ENCODE data around the gene BARD1. TPM values are rescaled to one million over a fixed set of nuclear protein-coding genes. Genes with fewer than 3 reads are reported as not detected.

BARD1 gene
- total and polyA plus RNA-seq, 2 of the 8 experiments (the other 6 are each of a cell fraction or from before 2014, with no cell fraction given) = 11.1 to 29.8 TPM

- TF ChIP-seq FOSL1 (IDR thresholded peaks at IDR 0.05; ENCODE audit: insufficient read depth, low read depth, low read length) = no peak
- TF ChIP-seq JUND (IDR thresholded peaks at IDR 0.05; ENCODE audit: low read length) = no peak
- TF ChIP-seq CBX5 (IDR thresholded peaks at IDR 0.05; ENCODE audit: low read depth, low read length) = no peak
- TF ChIP-seq CBX8 (IDR thresholded peaks at IDR 0.05; ENCODE audit: borderline replicate concordance, low read depth, low read length) = no peak
Observed at GRCh38 chr2:214839464-214839863, 30.0 kb upstream of the BARD1 start (continued).
